Cortex of kidney (tissue), 1 donor: ENCODE data around the gene GCN1.

Experiments
- DNase-seq: peaks from one replicate; lab custom pipeline; 2025; lab: John Stamatoyannopoulos, UW

The GCN1 gene

DNA sequence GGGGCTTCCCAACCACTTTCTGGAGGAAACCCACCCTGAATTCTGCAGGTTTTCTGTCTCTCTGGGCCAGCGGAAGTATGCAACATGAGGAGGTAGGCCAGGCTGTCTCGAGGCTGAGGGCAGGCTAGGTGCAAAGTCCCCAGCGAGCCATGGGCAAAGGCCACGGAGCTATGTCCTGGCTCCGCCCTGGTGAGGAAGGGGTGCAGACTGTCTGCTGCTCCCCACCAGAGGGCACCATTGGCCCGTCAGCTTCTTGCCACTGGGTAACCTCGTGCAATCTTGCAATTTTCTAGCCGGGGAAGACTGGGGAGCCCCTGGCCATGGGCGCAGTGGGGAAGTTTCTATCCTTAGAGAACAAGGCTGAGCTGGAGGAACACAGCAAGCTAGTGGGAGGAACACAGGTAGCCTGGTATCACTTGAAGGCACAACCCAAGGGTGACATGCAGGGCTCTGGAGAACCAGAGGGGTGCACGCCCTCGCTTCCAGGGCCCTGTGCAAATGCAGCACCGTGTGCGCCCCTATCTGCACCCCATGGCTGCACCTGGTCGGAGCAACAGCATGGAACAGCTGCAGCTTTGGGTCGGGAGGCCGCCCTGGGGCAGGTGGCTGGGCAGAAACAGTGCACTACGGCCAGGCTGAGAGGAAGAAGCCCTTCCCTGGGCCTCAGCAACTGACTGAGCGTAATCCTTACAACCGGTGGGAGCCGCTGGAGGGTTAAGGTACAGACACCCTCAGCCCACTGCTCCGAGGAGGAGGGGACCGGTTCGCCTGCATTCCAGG lies 34.0 kb upstream of the GCN1 start:
- DNase-seq: no peak

- DNase-seq: no peak
These were observed 33.5 kb upstream of the GCN1 start for GRCh38 chr12:120228041-120228290.

DNA sequence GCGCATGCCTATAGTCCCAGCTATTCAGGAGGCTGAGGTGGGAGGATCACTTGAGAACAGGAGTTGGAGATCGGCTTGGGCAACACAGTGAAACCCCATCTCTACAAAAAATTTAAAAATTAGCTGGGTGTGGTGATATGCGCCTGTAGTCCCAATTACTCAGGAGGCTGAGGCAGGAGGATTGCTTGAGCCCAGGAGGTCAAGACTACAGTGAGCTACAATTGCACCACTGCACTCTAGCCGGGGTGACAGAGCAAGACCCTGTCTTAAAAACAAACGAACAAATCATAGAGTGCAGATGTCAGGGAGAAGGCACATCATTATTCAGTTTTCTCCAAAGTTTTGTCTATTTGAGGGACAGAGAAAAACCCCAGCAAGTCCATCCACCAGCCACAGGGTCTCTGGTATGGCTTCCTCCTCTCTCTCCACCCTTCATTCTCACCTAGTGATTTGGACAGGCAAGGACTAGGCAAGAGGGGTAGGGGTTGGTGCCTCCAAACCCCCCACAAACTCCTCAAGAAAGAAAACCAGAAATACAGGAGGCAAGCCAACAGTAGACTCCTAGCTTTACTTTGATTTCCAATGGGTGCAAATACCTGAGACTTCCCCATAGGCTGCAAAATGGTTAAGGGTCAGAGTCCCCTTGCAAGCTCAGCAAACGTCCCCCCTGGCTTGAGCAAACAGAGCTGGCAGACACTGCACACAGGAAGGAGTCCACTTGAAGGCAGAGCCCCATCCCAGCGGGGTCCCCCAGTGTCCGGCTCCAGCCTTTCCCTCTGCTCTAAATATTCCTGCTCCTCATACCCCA lies 32.9 kb upstream of the GCN1 start:
- no peak for DNase-seq

DNA sequence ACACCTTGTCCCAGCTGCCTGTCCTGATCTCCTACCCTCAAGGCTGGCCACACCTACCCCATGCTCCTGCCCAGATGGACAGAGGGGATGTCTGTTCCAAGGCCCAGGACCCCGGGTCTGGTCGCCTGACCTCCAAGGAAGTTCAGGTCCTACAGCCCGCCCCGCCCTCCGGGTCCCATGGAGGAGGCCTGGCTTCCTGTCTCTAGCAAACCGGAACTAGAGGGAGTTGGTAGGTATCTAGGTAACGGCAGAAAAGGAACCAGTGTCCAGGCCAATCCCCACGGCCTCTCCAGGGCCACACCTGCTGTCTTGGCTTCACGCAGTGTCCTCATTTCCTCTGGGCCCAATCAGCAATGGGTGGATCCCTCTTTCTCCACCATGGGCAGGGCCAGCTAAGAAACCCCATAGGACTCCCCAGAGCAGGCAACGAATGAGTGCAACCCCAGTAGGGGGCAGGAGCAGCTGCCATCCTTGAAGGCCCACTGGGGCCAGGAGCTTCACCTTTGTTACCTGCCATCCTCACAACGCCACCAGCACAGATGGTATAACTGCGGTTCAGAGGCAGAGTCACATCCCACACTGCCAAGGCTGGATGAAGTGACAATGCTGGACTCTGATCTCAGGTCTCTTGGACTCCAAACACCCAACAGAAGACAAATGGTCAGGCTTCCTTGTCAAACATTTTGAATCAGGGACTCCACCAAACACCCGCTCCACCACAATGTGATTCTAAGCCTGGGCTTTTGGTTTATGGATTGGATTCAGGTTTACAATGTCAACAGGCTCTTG lies 31.5 kb upstream of the GCN1 start:
- DNase-seq: no peak

GRCh38 chr12:120225200-120225558 lies 30.7 kb upstream of the GCN1 start:
- DNase-seq: no peak

GRCh38 chr12:120224304-120225199 lies 30.0 kb upstream of the GCN1 start:
- DNase-seq: no peak

DNA sequence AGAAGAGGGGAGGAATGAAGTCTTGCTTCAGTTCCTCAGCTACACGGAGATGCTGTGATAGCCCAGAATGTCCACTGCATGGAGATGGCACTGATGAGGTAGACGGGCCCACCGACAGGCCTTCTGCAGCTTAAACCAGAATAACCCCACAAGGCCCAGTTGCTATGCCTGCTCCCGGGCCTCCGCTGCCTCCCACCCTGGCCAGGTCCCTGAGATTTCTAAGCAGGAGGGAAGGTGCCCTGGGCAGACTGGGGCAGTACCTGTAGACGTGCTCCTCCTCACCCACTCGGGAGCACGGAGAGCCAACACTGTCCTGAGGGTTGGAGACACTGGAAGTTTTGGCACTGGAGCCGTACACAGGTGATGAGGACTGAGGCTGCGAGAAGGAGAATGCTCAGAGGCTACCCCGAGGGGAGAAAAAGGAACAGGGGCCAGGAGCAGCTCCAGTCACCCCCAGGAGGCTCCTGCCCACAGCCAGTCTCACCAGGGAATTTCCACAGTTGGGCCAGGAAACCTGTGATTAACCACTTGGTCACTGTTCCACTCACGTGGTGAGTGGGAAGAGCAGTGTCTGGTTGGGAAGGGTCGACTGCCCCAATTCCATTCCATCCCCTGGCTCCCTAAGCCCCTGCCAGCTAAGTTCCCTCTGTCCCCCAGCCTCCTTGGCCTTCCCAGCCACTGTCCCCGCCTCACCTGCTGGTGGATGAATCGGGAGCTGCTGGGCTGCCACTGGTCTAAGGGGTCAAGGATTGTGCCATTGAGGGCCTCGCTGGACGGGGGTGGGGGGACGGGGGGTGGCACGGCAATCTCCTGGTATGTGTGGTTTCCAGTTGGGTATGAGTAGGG lies 29.2 kb upstream of the GCN1 start:
- no peak for DNase-seq

GRCh38 chr12:120222288-120222832 lies 27.8 kb upstream of the GCN1 start:
- no peak for DNase-seq

- DNase-seq: no peak
These were observed 27.0 kb upstream of the GCN1 start for GRCh38 chr12:120221576-120221900.

GRCh38 chr12:120220838-120221575 lies 26.5 kb upstream of the GCN1 start:
- no peak for DNase-seq

DNA sequence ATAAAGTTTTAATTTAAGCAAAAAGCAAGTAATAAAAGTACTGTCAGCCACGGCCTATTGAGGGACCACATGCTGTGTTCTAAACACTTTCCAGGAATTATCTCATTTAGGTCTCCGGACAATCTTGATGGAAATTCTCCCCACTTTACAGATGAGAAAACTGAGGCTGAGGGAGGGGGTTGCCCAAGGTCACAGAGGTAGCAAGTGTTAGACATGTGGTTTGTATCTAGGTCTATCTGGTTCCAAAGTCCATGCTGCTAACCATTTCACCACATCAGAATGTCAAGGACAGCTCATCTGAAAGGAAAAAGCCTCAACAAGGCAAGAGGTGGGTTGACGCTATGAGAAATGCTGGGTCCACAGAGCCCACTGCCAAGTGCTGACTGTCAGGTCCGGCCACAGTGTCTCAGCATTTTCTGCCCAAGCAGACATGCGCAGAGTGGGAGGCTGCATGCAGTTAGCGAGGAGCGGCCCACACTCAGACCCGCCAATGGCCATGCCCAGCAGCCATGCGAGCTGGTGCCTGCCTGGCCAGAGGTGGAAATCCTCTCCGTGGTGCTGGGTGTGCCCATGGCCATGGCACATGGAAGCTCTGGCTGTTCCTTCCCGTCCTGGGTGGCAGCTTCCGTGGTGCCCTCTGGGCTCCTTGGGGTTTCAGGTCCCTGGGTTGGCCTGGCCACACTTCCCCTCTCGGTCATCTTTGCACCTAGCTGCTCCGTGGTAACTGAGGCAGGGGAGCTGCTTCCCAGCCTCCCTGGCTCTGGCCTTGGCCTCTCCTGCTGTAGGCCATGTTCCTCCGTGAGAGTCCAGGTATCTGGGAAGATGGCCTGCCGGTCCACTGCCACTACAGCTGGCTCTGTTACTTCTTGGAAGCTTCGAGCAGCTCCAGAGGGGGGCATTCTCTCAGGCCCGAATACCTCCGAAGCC lies 24.4 kb upstream of the GCN1 start:
- DNase-seq: no peak

GRCh38 chr12:120216742-120217605 lies 22.5 kb upstream of the GCN1 start:
- no peak for DNase-seq

GRCh38 chr12:120215766-120216735 lies 21.5 kb upstream of the GCN1 start:
- no peak for DNase-seq

GRCh38 chr12:120215357-120215735 lies 20.8 kb upstream of the GCN1 start:
- no peak for DNase-seq

DNA sequence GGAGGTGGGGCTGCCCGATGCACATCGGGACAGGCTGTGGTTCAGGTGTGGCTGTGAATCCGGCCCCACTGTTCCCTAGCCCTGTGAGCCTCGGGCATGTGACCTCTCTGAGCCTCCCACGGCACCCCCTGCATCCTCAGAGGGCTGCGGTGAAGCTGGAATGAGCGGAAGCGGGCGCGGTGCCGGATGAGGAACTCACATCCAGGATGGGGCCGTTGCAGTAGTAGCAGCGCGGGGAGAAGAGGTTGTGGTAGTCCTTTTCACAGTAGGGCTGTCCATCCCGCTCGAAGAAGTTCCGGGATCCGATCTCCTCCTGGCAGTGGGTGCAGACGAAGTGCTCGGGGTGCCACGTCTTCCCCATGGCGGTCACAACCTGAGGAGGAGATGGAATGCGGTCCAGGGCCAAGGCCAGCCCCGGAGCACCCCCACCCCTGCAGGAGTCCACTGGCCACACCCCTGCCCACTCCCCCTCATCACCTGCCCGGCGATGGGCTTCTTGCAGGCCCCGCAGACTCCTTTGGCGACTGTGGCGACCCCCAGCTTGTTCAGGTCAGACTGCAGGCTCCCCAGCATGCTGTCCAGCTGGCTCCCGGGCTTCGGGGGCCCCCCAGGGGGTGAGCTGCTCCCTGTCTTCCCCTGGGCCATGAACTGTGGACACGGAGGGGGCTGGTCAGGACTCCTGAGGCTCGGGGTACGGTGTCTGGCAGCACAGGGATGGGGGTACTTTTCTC lies 20.3 kb upstream of the GCN1 start:
- no peak for DNase-seq

GRCh38 chr12:120213758-120214157 lies 19.2 kb upstream of the GCN1 start:
- no peak for DNase-seq
